Panc1 (cell line): ENCODE results near the gene WIZ.

Source experiments
- CTCF ChIP-seq: fragments of 450-650 bp; IDR thresholded peaks from 2 replicates; pipeline ENCODE4 v1.5.1; 2017; ENCODE audit warnings: mild to moderate bottlenecking
- POLR2AphosphoS5 ChIP-seq: IDR thresholded peaks from 2 replicates; pipeline ENCODE4 v1.6.1; 2012; ENCODE audit warnings: mild to moderate bottlenecking, low read depth, low read length, moderate library complexity

GRCh38 chr19:15449620-15450527 is at the start of gene WIZ:
- TF ChIP-seq CTCF, result no peak
- no peak for TF ChIP-seq POLR2AphosphoS5
